Activated naive CD4-positive, alpha-beta T cell treated with anti-CD3 and anti-CD28 coated beads for 36 hours (primary cell): Measurements from ENCODE around the gene TOMM34. TPM values are rescaled to one million over a fixed set of nuclear protein-coding genes. Genes with fewer than 3 reads are reported as not detected.

Experiments used
- CTCF ChIA-PET: fragments of 350-600 bp; sonication (Branson Sonifier 250); formaldehyde crosslinking; loops from one replicate; lab custom pipeline; 2021; ENCODE audit warnings: antibody characterized with exemption; lab: Charles Lee
- DNase-seq: peaks from one replicate; pipeline ENCODE4 v3.0.0-alpha.2; 2020
- H3K27ac Mint-ChIP-seq: one replicate; pipeline ENCODE4 v1.8.0; 2021; ENCODE audit warnings: mild to moderate bottlenecking, mixed read lengths
- H3K27me3 Mint-ChIP-seq: one replicate; pipeline ENCODE4 v1.8.0; 2021; ENCODE audit warnings: low read depth, mixed read lengths
- H3K36me3 Mint-ChIP-seq: one replicate; pipeline ENCODE4 v1.8.0; 2021; ENCODE audit warnings: low read depth, mixed read lengths
- H3K4me1 Mint-ChIP-seq: one replicate; pipeline ENCODE4 v1.8.0; 2021; ENCODE audit warnings: low read depth, mixed read lengths
- H3K4me3 Mint-ChIP-seq: one replicate; pipeline ENCODE4 v1.8.0; 2021; ENCODE audit warnings: mild to moderate bottlenecking, moderate library complexity, mixed read lengths
- H3K9me3 Mint-ChIP-seq: one replicate; pipeline ENCODE4 v1.8.0; 2021; ENCODE audit warnings: mixed read lengths
- intact Hi-C: fragments of 100-400 bp; cut with micrococcal nuclease; formaldehyde crosslinking; loops from one replicate; pipeline ENCODE4 v1.15.1; 2023
- total RNA-seq, 2 experiments: library from RNA; stranded (reverse); gene quantifications; one replicate each; pipeline ENCODE4 v1.2.3, GENCODE V29; 2021

TOMM34 gene
- total RNA-seq, 2 experiments from 2014 or later, result 44.0 to 45.9 TPM

DNA sequence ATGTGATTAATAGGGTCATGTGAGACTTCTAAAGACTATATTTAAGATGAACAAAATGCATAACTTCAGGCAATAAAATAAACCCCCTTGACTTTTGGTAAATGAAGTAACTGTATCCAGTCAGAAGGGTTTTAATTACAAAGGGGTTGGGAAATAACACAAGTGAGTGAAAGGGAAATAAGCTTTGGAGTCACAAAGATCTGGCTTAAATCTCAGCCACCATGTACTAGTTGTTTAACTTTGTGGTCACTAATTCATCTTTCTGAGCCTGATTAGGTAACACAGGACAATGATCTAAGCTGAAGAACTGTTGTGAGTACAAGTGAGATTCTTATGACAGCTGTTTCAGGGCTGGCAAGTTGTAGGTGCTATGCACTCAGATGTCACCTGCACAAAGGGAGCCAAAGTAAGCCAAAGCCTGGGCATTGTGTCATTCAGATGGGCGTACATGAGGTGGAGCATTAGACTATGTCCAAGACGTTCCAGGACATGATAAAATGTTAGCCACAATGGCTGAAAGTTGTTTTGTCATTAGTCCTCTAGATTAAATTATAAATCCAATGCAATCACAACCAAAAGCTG, 13.8 kb downstream of the TOMM34 start:
- CTCF ChIA-PET, result interaction anchor here (0.6 kb wide), 1 partner anchor 9 kb away, joined by 3 read pairs; no protein-coding TSS in a partner anchor
- H3K27ac Mint-ChIP-seq, result peak overlapping the region; percentile 9
- no peak for DNase-seq
- peaks cover 54% of the 10 kb centered on the region for H3K36me3 Mint-ChIP-seq
- H3K27me3 Mint-ChIP-seq, result no peaks in the 10 kb centered on the region
- intact Hi-C loops, result no loop called here
- no peaks in the 10 kb centered on the region for H3K4me1 Mint-ChIP-seq
- no peaks in the 10 kb centered on the region for H3K9me3 Mint-ChIP-seq
- no peak overlapping the region for H3K4me3 Mint-ChIP-seq

DNA sequence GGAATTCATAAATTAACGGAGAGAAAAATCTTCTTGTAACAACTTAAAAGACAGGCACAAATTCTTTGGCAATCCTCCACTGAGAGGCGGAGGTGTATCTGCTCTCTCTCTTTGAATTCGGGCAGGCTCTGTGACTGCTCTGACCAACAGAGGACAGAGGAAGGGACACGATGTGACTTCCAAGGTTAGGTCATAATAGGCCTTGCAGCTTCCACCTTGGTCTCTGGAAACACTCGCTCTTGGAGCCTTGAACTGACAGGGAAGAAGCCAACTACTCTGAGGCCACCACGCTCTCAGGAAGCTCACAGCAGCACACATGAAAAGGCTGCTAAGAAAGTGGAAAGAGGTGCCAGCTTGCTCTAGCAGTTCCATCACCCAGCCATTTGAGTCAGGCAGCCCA, 14.9 kb downstream of the TOMM34 start:
- Mint-ChIP-seq H3K9me3 (no peaks in the 10 kb centered on the region), H3K4me3 (no peak overlapping the region), H3K36me3 (peaks cover 54% of the 10 kb centered on the region), H3K27me3 (no peaks in the 10 kb centered on the region), H3K27ac (no peak overlapping the region), H3K4me1 (peaks cover 2% of the 10 kb centered on the region)
- no peak for DNase-seq
- CTCF ChIA-PET, result no interaction called here
- intact Hi-C loops, result no loop called here

DNA sequence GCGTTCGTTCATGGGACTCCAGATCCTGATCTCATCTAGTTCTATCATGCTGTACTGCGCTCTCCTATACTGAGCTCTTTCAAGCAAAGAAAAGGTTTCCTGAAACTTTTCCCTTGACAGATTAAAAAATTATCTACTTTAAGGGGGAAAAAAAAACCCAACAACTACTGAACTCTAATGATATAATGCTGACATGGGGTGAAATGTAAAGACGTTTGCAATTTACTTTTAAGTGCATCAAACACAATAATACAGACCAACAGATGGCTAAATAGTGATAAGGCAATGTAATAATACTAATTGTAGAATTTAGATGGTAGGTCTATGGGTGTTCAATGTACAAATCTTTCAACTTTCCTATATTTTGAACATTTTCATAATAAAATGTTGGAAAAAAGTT, 16.4 kb downstream of the TOMM34 start:
- H3K27me3 Mint-ChIP-seq, result no peaks in the 10 kb centered on the region
- DNase-seq, result no peak
- H3K4me3 Mint-ChIP-seq, result no peak overlapping the region
- peaks cover 2% of the 10 kb centered on the region for H3K4me1 Mint-ChIP-seq
- CTCF ChIA-PET, result interaction anchor here (0.8 kb wide), 1 partner anchor 156 kb away, joined by 3 read pairs; no protein-coding TSS in a partner anchor
- intact Hi-C loops, result no loop called here
- peaks cover 51% of the 10 kb centered on the region for H3K36me3 Mint-ChIP-seq
- no peaks in the 10 kb centered on the region for H3K9me3 Mint-ChIP-seq
- H3K27ac Mint-ChIP-seq, result no peak overlapping the region

DNA sequence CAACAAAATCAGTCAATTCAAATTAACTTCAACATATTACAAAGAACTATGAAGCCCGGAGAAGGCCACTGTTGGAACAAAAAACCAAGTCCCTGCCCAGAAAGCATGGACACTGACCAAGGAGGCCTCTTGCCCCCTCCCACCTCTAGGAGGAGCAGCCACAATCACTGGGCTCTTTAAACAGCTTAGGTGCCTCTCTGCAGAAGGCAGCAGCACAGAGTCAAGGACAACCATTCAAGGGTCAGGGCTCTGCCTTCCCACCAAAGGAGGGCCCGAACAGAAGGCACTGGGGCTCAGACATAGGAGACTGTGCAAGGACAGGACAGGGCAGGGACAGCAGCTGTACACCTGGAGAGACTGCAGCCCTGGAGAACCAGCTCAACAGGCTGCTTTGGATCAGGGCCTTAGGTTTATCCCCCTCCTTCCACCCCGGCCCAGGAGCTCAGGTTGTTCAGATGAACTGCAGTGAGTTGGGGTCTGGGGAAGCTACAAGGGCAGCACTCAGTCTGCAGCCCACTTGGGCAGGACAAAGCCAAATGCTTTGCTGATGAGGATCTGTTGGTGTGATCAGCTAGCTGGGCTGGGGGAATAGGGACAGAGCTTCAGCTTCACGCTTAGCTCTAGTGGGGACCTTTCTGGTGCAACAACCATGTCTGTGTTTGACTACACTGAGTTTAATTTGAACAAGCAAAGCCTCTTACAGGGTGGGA, 17.8 kb downstream of the TOMM34 start:
- peaks cover 2% of the 10 kb centered on the region for H3K4me1 Mint-ChIP-seq
- CTCF ChIA-PET, result interaction anchor here (2.0 kb wide), 1 partner anchor 9 kb away, joined by 7 read pairs; no protein-coding TSS in a partner anchor

DNA sequence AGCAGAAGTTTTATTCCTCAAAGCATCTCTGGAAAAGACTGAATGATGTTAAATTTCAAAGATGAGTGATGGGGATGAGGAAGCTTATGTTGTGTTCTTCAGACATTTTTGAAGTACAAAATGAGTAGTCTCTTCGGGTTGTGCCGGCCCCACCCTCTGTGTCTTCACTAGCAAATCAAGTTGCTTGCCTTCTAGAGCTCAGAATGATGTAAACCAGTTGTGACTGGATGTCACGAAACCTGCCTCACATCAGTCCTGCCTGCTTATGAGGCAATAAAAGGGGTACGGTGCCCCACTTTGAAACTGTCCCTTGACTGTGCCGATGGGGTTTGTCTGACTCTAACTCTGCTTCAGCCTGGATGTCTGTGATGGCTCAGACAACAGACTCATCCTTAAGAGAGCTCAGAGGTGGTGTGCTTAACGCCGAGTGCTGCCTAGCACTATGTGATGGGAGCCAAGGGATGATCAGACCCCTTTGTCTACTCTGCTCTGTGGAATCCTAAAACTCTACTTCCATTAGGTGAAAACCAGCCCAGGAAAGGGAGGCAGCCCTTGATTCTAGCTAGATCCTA, 19.0 kb downstream of the TOMM34 start:
- intact Hi-C loops, result no loop called here
- CTCF ChIA-PET, result interaction anchor here (2.0 kb wide), 1 partner anchor 10 kb away, joined by 7 read pairs; no protein-coding TSS in a partner anchor

More for the DNA sequence above, 17.8 kb downstream of the TOMM34 start:
- Mint-ChIP-seq H3K27ac (no peak overlapping the region), H3K9me3 (no peaks in the 10 kb centered on the region), H3K4me3 (no peak overlapping the region), H3K27me3 (no peaks in the 10 kb centered on the region), H3K36me3 (peaks cover 50% of the 10 kb centered on the region)
- intact Hi-C loops, result no loop called here
- no peak for DNase-seq

DNA sequence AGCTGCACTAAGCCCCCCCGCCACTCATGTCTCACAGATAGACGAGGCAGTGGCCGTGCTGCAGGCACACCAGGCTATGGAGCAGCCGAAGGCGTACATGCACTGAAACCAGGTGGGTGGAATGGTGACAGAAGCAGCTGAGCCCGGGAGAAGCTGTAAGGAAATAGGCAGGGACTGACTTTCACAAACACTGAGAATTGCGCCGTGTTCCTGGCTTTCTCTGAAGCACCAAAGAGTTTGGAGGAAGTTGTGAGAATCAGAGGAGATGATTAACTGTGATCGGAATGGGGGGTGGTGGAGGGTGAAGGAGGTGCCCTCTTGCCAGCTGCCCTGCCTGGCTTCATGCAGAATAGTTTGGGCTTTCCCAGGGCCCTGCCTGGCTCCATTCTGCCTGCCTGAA, 21.6 kb downstream of the TOMM34 start:
- no peak overlapping the region for H3K4me3 Mint-ChIP-seq
- peaks cover 49% of the 10 kb centered on the region for H3K36me3 Mint-ChIP-seq
- peaks cover 2% of the 10 kb centered on the region for H3K4me1 Mint-ChIP-seq
- no peak for DNase-seq
- no peak overlapping the region for H3K27ac Mint-ChIP-seq
- H3K27me3 Mint-ChIP-seq, result no peaks in the 10 kb centered on the region
- H3K9me3 Mint-ChIP-seq, result no peaks in the 10 kb centered on the region
- CTCF ChIA-PET, result interaction anchor here (0.7 to 2.1 kb wide), 3 partner anchors 72 to 371 kb away, joined by 3 to 6 read pairs (median 4); no protein-coding TSS in a partner anchor
- intact Hi-C loops, result no loop called here

More for the DNA sequence above, 19.0 kb downstream of the TOMM34 start:
- no peaks in the 10 kb centered on the region for H3K27me3 Mint-ChIP-seq
- H3K9me3 Mint-ChIP-seq, result no peaks in the 10 kb centered on the region
- no peak overlapping the region for H3K27ac Mint-ChIP-seq
- H3K4me3 Mint-ChIP-seq, result no peak overlapping the region
- DNase-seq, result no peak
- peaks cover 54% of the 10 kb centered on the region for H3K36me3 Mint-ChIP-seq
- H3K4me1 Mint-ChIP-seq, result peaks cover 2% of the 10 kb centered on the region

DNA sequence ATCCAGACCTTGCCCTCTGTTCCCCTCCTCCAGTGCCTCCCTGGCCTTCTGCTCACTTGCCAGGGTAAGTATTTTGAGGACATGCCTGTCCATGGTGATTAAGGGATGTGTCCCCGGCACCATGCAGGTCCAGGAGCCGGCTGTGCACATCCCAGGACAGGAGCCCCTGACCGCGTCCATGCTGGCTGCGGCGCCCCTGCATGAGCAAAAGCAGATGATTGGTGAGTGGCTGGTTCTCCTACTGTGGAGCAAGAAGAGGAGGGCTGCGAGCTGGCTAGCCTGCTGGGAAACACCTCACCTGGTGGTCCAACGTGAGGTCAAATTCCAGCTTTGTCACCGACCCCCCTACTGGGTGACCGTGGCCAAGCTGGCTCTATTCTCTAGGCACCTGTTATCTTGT, 23.7 kb downstream of the TOMM34 start:
- peaks cover 44% of the 10 kb centered on the region for H3K36me3 Mint-ChIP-seq
- peaks cover 2% of the 10 kb centered on the region for H3K4me1 Mint-ChIP-seq
- CTCF ChIA-PET, result interaction anchor here (0.9 to 2.1 kb wide), 2 partner anchors 11 to 74 kb away, joined by 3 to 6 read pairs; no protein-coding TSS in a partner anchor

DNA sequence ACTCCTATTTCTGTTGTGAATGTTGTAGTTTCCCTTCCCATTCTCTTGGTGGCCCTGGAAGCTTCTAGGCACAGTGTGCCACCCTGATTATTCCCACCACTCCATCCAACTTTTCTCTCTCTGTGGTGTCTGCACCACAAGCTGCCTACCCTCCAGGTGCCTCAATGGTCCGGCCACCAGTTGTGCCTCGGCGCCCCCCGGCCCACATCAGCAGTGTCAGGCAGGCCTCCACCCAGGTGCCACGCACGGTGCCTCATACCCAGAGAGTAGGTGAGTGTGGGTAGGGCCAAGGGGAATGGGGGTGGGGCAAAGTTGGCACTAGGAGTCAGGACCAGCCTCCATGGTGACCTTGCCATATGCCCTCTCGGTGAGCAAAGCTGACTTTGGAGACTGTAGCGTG, 27.3 kb downstream of the TOMM34 start:
- CTCF ChIA-PET, result no interaction called here
- H3K9me3 Mint-ChIP-seq, result no peaks in the 10 kb centered on the region
- DNase-seq, result no peak
- intact Hi-C loops, result no loop called here
- H3K27ac Mint-ChIP-seq, result no peak overlapping the region
- no peaks in the 10 kb centered on the region for H3K27me3 Mint-ChIP-seq
- peaks cover 42% of the 10 kb centered on the region for H3K36me3 Mint-ChIP-seq
- no peaks in the 10 kb centered on the region for H3K4me1 Mint-ChIP-seq
- no peak overlapping the region for H3K4me3 Mint-ChIP-seq

More for the DNA sequence above, 23.7 kb downstream of the TOMM34 start:
- intact Hi-C loops, result no loop called here
- Mint-ChIP-seq H3K9me3 (no peaks in the 10 kb centered on the region), H3K27ac (no peak overlapping the region), H3K4me3 (no peak overlapping the region), H3K27me3 (no peaks in the 10 kb centered on the region)
- DNase-seq, result no peak

DNA sequence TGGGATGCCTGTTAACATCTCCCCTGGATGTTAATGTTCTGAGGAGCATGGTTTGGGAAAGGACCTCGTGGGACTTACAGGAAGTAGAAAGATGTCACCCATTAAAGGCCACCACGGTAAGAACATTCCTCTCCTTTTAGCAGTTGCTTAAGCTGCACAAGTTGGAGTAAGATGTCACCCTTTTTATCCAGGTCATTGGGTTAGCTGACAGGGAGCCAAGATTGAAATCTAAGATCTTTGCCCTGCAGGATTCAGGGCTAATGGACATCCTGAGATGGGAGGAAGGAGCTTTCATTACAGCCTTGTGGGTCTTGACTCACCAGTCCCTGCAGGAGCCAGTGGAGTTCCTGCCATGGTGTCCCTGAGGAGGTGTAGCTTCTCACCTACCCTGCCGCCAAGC, 28.3 kb downstream of the TOMM34 start:
- Mint-ChIP-seq H3K4me1 (no peaks in the 10 kb centered on the region), H3K27ac (no peak overlapping the region), H3K27me3 (no peaks in the 10 kb centered on the region), H3K9me3 (no peaks in the 10 kb centered on the region), H3K4me3 (no peak overlapping the region), H3K36me3 (peaks cover 34% of the 10 kb centered on the region)
- CTCF ChIA-PET, result no interaction called here
- no peak for DNase-seq
- intact Hi-C loops, result no loop called here

DNA sequence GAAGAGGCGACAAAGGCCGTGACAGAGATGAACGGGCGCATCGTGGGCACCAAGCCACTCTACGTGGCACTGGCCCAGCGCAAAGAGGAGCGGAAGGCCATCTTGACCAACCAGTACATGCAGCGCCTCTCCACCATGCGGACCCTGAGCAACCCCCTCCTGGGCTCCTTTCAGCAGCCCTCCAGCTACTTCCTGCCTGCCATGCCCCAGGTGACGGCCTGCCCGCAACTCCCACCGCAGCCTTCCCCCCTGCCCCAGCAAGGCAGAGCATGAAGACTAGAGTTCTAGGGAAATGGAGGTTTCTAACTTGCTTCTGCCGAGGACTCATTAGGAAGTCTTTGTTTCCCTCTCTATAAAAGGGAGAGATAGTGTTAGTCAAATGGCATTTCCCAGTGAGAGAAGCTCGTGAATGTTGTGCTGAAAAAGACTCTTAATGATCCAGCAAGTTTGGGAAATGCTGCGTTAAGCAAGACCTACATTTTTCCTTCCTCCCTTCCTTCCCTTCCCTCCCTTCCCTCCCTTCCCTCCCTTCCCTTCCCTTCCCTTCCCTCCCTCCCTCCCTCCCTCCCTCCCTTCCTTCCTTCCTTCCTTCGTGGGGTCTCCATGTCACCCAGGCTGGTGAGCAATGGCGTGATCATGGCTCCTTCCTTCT, 29.6 kb downstream of the TOMM34 start:
- peaks cover 23% of the 10 kb centered on the region for H3K36me3 Mint-ChIP-seq
- H3K27me3 Mint-ChIP-seq, result no peaks in the 10 kb centered on the region
- intact Hi-C loops, result no loop called here
- H3K27ac Mint-ChIP-seq, result no peak overlapping the region
- DNase-seq, result no peak
- H3K4me1 Mint-ChIP-seq, result no peaks in the 10 kb centered on the region
- H3K4me3 Mint-ChIP-seq, result no peak overlapping the region
- no peaks in the 10 kb centered on the region for H3K9me3 Mint-ChIP-seq
- CTCF ChIA-PET, result no interaction called here

DNA sequence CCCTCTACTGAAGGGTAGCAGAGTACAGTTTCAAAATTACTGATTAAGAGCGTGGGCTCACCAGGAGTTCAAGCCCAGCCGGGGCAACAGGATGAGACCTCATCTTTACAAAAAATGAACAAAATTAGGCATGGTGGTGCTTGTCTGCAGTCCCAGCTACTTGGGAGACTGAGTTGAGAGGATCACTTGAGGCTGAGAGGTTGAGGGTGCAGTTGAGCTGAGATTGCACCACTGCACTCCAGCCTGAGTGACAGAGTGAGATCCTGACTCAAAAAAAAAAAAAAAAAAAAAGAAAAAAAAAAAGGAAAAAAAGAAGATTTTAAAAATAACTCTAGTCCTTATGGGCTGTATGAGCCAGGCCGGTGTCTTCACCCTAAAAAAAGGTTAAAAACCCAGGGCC, 31.6 kb downstream of the TOMM34 start:
- CTCF ChIA-PET, result interaction anchor here (0.6 kb wide), 1 partner anchor 242 kb away, joined by 5 read pairs; no protein-coding TSS in a partner anchor
- intact Hi-C loops, result no loop called here
- H3K27me3 Mint-ChIP-seq, result no peaks in the 10 kb centered on the region
- peaks cover 26% of the 10 kb centered on the region for H3K36me3 Mint-ChIP-seq
- no peaks in the 10 kb centered on the region for H3K4me1 Mint-ChIP-seq
- H3K9me3 Mint-ChIP-seq, result no peaks in the 10 kb centered on the region
- H3K4me3 Mint-ChIP-seq, result no peak overlapping the region
- H3K27ac Mint-ChIP-seq, result no peak overlapping the region
- no peak for DNase-seq

DNA sequence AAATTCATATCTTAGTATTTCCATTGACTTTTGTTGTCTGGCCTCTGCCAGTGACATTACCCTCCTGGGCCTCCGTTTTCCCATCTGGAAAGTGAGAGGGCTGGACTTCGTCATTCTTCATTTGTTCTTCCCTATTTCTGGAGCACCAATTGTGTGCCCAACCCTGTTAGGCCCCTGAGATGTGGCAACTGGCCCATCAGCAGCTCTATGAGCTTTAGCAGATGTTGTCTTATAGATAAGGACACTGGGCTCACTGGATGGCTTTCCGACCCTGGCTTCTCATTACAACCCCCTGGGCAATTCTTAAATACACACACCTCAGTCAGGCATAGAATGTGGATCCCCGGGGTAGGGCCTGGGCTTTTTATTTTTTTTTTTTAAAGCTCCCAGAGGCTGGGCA, 35.7 kb downstream of the TOMM34 start:
- H3K9me3 Mint-ChIP-seq, result no peaks in the 10 kb centered on the region
- peaks cover 33% of the 10 kb centered on the region for H3K36me3 Mint-ChIP-seq
- no peak overlapping the region for H3K4me3 Mint-ChIP-seq
- no peak overlapping the region for H3K27ac Mint-ChIP-seq
- CTCF ChIA-PET, result interaction anchor here (0.6 kb wide), 1 partner anchor 147 kb away, joined by 3 read pairs; no protein-coding TSS in a partner anchor
- H3K27me3 Mint-ChIP-seq, result no peaks in the 10 kb centered on the region
- H3K4me1 Mint-ChIP-seq, result no peaks in the 10 kb centered on the region
- no peak for DNase-seq
- intact Hi-C loops, result no loop called here
